Stomach (tissue), 9 donors: ENCODE measurements around the gene RFTN1. TPM values are rescaled to one million over a fixed set of nuclear protein-coding genes. Genes with fewer than 3 reads are reported as not detected.

Source experiments
- DNase-seq, 2 donors: peaks; one replicate each; pipeline versions ENCODE4 v3.0.0 to v3.0.0-alpha.2; 2013 to 2019
- H3K27ac ChIP-seq, 5 donors: fragments of 200-600 bp in 4 of 5; sonication (generic) in 4 of 5; one replicate each; pipeline ENCODE4 v1.5.1; 2013 to 2019; ENCODE audit warnings: mild to moderate bottlenecking in 1 of 5, moderate library complexity in 1 of 5
- H3K27me3 ChIP-seq, 3 donors: fragments of 200-600 bp; sonication (generic); one replicate each; pipeline ENCODE4 v1.5.1; 2017 to 2019; ENCODE audit warnings: mixed run types in 1 of 3
- H3K36me3 ChIP-seq, 4 donors: fragments of 200-600 bp; sonication (generic); 1 replicate in 3 of 4; 2 replicates in 1 of 4; pipeline ENCODE4 v1.5.1; 2016 to 2019
- H3K4me1 ChIP-seq, 4 donors: fragments of 200-600 bp; sonication (generic); one replicate each; pipeline ENCODE4 v1.5.1; 2016 to 2019
- H3K4me3 ChIP-seq, 4 donors: fragments of 200-600 bp; sonication (generic) in 3 of 4; one replicate each; pipeline ENCODE4 v1.5.1; 2016 to 2019; ENCODE audit warnings: mild to moderate bottlenecking in 1 of 4
- H3K9me3 ChIP-seq, 4 donors: fragments of 200-600 bp; sonication (generic); one replicate each; pipeline ENCODE4 v1.5.1; 2016 to 2019
- EP300 ChIP-seq: sonication (generic); formaldehyde crosslinking; IDR thresholded peaks from one replicate; pipeline ENCODE4 v1.6.1; 2017; ENCODE audit warnings: antibody characterized with exemption
- POLR2A ChIP-seq, 4 donors: fragments of 450-650 bp; IDR thresholded peaks; one replicate each; pipeline ENCODE4 v1.6.1; 2016; ENCODE audit warnings: antibody characterized with exemption in 4 of 4, control low read depth in 2 of 4, mild to moderate bottlenecking in 1 of 4, moderate library complexity in 1 of 4
- POLR2AphosphoS5 ChIP-seq, 3 donors: sonication (generic); formaldehyde crosslinking; IDR thresholded peaks; one replicate each; pipeline ENCODE4 v1.6.1; 2016; ENCODE audit warnings: antibody characterized with exemption in 3 of 3
- WGBS, 5 donors: extraction: QIAGEN DNeasy Blood & Tissue Kit in 3 of 5; methylation state at CpG; one replicate each; pipeline versions ENCODE4 v1.1.5 to v1.1.7; 2013 to 2018; 5-methylcytosine and 5-hydroxymethylcytosine counted together
- intact Hi-C: fragments of 100-400 bp; cut with DNase I; formaldehyde crosslinking; loops from one replicate; pipeline ENCODE4 v1.15.1; 2023; ENCODE audit warnings: low total_unique reads
- polyA plus RNA-seq, 3 donors: library from polyadenylated mRNA; stranded (reverse); fragments of 200-250 nt; gene quantifications; one replicate each; pipeline ENCODE4 v1.2.3, GENCODE V29; 2013
- total RNA-seq, 5 donors: library from RNA; depleted of rRNA; stranded (reverse); fragments of >200 nt; gene quantifications; one replicate each; pipeline versions ENCODE4 v1.1.0 to v1.2.3, GENCODE V29; 2014 to 2016
- TF ChIP-seq, protein P1 (sequence below), 7 experiments: fragments of 450-650 bp in 4 of 7; fragments of 200-600 bp in 3 of 7; sonication (generic) in 3 of 7; IDR thresholded peaks; one replicate each; pipeline ENCODE4 v1.5.1; 2016 to 2019; ENCODE audit warnings: antibody characterized with exemption in 7 of 7, control low read depth in 2 of 7, mild to moderate bottlenecking in 1 of 7
- donor health status: healthy with polysubstance abuse.
- donor health status: Bipolar disorder and iron deficiency.
- donor health status: healthy.

The RFTN1 gene
- total and polyA plus RNA-seq, 8 donors: 4.6 to 103 (median 18.9) TPM

DNA sequence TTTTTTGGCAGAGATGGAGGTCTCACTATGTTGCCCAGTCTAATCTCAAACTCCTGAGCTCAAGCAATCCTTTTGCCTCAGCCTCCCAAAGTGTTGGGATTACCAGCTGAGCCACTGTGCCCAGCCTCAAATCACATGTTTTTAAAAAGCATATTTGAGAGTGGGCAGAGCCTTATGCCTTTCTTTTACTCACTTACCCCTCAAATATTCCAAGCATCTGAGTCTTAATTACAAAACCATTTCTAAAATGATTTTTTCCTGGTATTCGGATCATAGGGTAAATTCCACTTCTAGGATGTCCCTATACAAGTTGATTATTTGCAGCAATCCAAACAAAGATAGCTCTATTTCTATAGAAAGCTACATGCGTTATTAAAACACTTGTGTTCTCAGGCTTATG is 106.1 kb downstream of the RFTN1 start:
- no peaks in the 10 kb centered on the region for H3K9me3 ChIP-seq
- TF ChIP-seq POLR2A (IDR thresholded peaks at IDR 0.05) (no peak), POLR2AphosphoS5 (IDR thresholded peaks at IDR 0.05) (no peak), EP300 (no peak)
- TF ChIP-seq, protein P1, sequence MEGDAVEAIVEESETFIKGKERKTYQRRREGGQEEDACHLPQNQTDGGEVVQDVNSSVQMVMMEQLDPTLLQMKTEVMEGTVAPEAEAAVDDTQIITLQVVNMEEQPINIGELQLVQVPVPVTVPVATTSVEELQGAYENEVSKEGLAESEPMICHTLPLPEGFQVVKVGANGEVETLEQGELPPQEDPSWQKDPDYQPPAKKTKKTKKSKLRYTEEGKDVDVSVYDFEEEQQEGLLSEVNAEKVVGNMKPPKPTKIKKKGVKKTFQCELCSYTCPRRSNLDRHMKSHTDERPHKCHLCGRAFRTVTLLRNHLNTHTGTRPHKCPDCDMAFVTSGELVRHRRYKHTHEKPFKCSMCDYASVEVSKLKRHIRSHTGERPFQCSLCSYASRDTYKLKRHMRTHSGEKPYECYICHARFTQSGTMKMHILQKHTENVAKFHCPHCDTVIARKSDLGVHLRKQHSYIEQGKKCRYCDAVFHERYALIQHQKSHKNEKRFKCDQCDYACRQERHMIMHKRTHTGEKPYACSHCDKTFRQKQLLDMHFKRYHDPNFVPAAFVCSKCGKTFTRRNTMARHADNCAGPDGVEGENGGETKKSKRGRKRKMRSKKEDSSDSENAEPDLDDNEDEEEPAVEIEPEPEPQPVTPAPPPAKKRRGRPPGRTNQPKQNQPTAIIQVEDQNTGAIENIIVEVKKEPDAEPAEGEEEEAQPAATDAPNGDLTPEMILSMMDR (IDR thresholded peaks at IDR 0.05): no peak
- no peak overlapping the region for H3K4me3 ChIP-seq
- peaks cover 0 to 15% (median 10%) of the 10 kb centered on the region in 4 donors for H3K36me3 ChIP-seq
- intact Hi-C loops: no loop called here
- no peaks in the 10 kb centered on the region for H3K4me1 ChIP-seq
- no peak overlapping the region for H3K27ac ChIP-seq
- 58 to 64% (median 61%) methylated on average over 2 of the region's 2 CpGs for WGBS, 5 donors
- H3K27me3 ChIP-seq: no peaks in the 10 kb centered on the region
- DNase-seq: no peak

DNA sequence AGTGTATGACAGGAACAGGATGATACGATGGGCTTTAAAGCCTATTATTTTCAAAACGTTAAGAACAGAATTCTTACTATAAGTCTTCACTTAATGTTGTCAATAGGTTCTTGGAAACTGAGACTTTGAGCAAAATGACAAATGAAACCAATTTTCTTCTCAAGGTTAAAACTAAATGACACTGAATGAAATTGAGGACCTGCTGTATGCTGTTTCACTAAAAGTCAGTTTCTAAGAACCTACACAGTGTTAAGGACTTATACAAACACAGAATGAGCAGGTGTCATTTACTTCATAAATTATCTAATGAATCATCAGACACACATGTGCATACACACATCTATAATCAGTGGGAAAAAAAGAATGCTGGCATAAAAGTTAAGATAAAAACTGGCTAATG is 106.9 kb downstream of the RFTN1 start:
- Histone ChIP-seq H3K9me3 (no peaks in the 10 kb centered on the region), H3K4me1 (no peaks in the 10 kb centered on the region), H3K27ac (no peak overlapping the region), H3K27me3 (no peaks in the 10 kb centered on the region), H3K4me3 (no peak overlapping the region), H3K36me3 (peaks cover 0 to 15% (median 10%) of the 10 kb centered on the region in 4 donors)
- DNase-seq: no peak
- WGBS, 5 donors: 63 to 69% (median 66%) methylated on average over 2 of the region's 2 CpGs
- TF ChIP-seq, protein P1 (IDR thresholded peaks at IDR 0.05): no peak
- TF ChIP-seq EP300 (no peak), POLR2A (IDR thresholded peaks at IDR 0.05) (no peak), POLR2AphosphoS5 (IDR thresholded peaks at IDR 0.05) (no peak)
- intact Hi-C loops: no loop called here

DNA sequence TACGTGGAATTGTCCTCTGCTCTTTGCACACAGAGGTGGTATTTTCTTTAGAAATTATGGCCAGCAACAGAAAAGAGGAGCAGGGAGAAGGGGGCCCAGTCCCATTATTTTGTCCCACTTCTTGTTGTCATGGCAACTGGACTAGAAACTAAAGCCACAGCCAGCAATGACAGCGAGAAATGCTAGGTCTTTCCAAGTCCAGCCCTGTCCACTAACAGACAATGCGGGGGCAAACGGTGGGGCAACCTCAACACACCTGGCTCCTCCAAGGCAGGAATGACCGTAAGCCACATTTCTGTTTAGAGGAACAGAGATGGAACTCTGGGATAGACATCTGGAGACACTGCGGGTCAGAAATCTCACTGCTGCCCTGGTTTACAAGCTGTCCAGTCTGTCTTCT is 107.3 kb downstream of the RFTN1 start:
- Histone ChIP-seq H3K27ac (no peak overlapping the region), H3K4me3 (no peak overlapping the region), H3K27me3 (no peaks in the 10 kb centered on the region), H3K36me3 (peaks cover 0 to 15% (median 10%) of the 10 kb centered on the region in 4 donors), H3K4me1 (no peaks in the 10 kb centered on the region), H3K9me3 (no peaks in the 10 kb centered on the region)
- intact Hi-C loops: no loop called here
- DNase-seq: no peak
- WGBS, 5 donors: 81 to 91% (median 85%) methylated on average over 6 of the region's 6 CpGs
- TF ChIP-seq POLR2AphosphoS5 (IDR thresholded peaks at IDR 0.05) (no peak), POLR2A (IDR thresholded peaks at IDR 0.05) (no peak), EP300 (no peak)
- TF ChIP-seq, protein P1 (IDR thresholded peaks at IDR 0.05): no peak

DNA sequence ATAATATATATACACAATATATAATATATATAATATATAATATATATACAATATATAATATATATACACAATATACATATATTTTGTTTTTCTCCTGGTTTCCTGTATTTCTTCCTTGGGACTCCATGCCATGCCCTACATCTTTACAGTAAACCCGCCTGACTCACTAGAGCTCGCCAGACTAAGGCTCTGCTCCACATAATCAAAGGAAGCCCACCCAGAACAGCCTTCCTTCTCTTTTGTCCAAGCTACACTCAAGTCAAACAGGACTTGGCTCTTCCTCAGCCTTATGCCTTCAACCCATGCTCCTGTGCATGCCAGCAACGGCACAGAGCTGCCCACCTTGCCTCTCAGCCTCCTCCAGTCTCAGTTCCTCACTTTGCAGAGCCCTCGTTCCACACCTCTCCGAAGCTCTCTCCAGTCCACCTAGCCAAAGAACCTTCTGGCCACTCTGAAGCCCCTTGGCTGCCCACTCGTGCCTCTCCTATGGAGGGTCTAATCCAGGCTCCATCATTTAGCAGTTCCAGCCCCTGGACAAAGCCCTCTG is 109.1 kb downstream of the RFTN1 start:
- 89 to 95% (median 92%) methylated on average over 6 of the region's 6 CpGs for WGBS, 5 donors
- Histone ChIP-seq H3K36me3 (peaks cover 0 to 15% (median 10%) of the 10 kb centered on the region in 4 donors), H3K27ac (no peak overlapping the region), H3K4me3 (no peak overlapping the region), H3K9me3 (no peaks in the 10 kb centered on the region), H3K27me3 (no peaks in the 10 kb centered on the region), H3K4me1 (peaks cover 0 to 15% (median 11%) of the 10 kb centered on the region in 4 donors)
- intact Hi-C loops: no loop called here
- no peak for DNase-seq
- TF ChIP-seq EP300 (no peak), POLR2A (IDR thresholded peaks at IDR 0.05) (no peak), POLR2AphosphoS5 (IDR thresholded peaks at IDR 0.05) (no peak)
- TF ChIP-seq, protein P1 (IDR thresholded peaks at IDR 0.05): no peak
